Stimulated activated CD8-positive, alpha-beta memory T cell treated with anti-CD3 and anti-CD28 coated beads, Interleukin-2, amount 100 ng/mL, for 1 hour (primary cell): ENCODE data around the gene PER1.
A peak's percentile ranks its signal among the peaks of the same experiment; 100 is the strongest.

Source experiments
- DNase-seq, 2 donors: peaks; one replicate each; pipeline ENCODE4 v3.0.0-alpha.2; 2020; ENCODE audit warnings: low read depth in 2 of 2

Gene PER1

GRCh38 chr17:8153031-8153451 is 837 bp upstream of the PER1 start:
- DNase-seq = no peak

- DNase-seq = no peak
Observed at GRCh38 chr17:8151641-8152111, 528 bp downstream of the PER1 start.

GRCh38 chr17:8151120-8151640 is 1.0 kb downstream of the PER1 start:
- DNase-seq = peak; percentile 84

- no peak for DNase-seq
Observed at GRCh38 chr17:8150194-8151119, 1.7 kb downstream of the PER1 start.

GRCh38 chr17:8149419-8150193 is 2.6 kb downstream of the PER1 start:
- DNase-seq = no peak

- no peak for DNase-seq
Observed at GRCh38 chr17:8148560-8148959, 3.6 kb downstream of the PER1 start.

- DNase-seq = no peak
Observed at GRCh38 chr17:8147805-8148404, 4.3 kb downstream of the PER1 start.

- DNase-seq = no peak
Observed at GRCh38 chr17:8147141-8147804, 4.9 kb downstream of the PER1 start.

- no peak for DNase-seq
Observed at GRCh38 chr17:8146381-8147140, 5.6 kb downstream of the PER1 start.

GRCh38 chr17:8145811-8146210 is 6.4 kb downstream of the PER1 start:
- no peak for DNase-seq

GRCh38 chr17:8144401-8145231 is 7.6 kb downstream of the PER1 start:
- no peak for DNase-seq

GRCh38 chr17:8143581-8144400 is 8.4 kb downstream of the PER1 start:
- DNase-seq = no peak

- DNase-seq = no peak
Observed at GRCh38 chr17:8142887-8143580, 9.2 kb downstream of the PER1 start.

GRCh38 chr17:8142158-8142886 is 9.9 kb downstream of the PER1 start:
- DNase-seq = no peak

GRCh38 chr17:8141741-8142140 is 10.5 kb downstream of the PER1 start:
- DNase-seq = no peak

- DNase-seq = no peak
Observed at GRCh38 chr17:8141045-8141444, 11.2 kb downstream of the PER1 start.
